ENCODE results near the gene TMEM178A. TPM values are rescaled to one million over a fixed set of nuclear protein-coding genes. Genes with fewer than 3 reads are reported as not detected.
A peak's percentile ranks its signal among the peaks of the same experiment; 100 is the strongest.
"Not testable (repeated sequence)": the region's sequence is repeated elsewhere in the genome, so short reads cannot be mapped to it uniquely, and the experiment has no call there.

The TMEM178A gene
- total RNA-seq = 3.0 TPM
- long read RNA-seq = 0 reads

DNA sequence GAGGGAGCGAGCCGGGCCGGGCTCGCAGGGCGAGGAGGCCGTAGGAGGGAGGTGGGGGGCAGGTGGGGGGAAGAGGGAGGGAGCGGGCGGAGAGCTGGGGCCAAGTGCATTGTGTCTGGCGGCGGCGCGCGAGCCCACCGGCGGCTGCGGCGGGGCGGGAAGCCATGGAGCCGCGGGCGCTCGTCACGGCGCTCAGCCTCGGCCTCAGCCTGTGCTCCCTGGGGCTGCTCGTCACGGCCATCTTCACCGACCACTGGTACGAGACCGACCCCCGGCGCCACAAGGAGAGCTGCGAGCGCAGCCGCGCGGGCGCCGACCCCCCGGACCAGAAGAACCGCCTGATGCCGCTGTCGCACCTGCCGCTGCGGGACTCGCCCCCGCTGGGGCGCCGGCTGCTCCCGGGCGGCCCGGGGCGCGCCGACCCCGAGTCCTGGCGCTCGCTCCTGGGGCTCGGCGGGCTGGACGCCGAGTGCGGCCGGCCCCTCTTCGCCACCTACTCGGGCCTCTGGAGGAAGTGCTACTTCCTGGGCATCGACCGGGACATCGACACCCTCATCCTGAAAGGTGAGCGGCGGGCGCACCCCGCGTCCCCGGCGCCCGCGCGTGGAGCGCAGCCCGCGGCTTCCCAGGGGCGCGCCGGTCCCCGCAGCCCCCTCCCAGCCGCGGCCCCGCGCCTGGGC lies at the start of gene TMEM178A:
TMEM178A (plus strand) TSS at position 107 of the 680 bp plus-strand sequence; CDS start at position 165, 58 bp downstream.
- peak; percentile 44 for ATAC-seq
- intact Hi-C loops (cut with DNase I) = loop anchor here (5.0 kb wide), 1 partner anchor 74 kb away; no protein-coding TSS in a partner anchor
- no peak for DNase-seq (ENCODE audit: missing footprints)

- ATAC-seq = no peak
- intact Hi-C loops (cut with DNase I) = no loop called here
Observed at GRCh38 chr2:39618236-39618635, 47.5 kb upstream of the TMEM178A start.

GRCh38 chr2:39618736-39619135 lies 47.0 kb upstream of the TMEM178A start:
- DNase-seq (ENCODE audit: missing footprints) (no peak), ATAC-seq (no peak)
- intact Hi-C loops (cut with DNase I) = no loop called here

More at GRCh38 chr2:39618236-39618635, 47.5 kb upstream of the TMEM178A start:
- no peak for DNase-seq (ENCODE audit: missing footprints)

- intact Hi-C loops (cut with DNase I) = no loop called here
- ATAC-seq = peak; percentile 31
Observed at GRCh38 chr2:39620067-39620466, 45.6 kb upstream of the TMEM178A start.

GRCh38 chr2:39621596-39621995 lies 44.1 kb upstream of the TMEM178A start:
- no peak for ATAC-seq
- DNase-seq (ENCODE audit: missing footprints) = no peak
- intact Hi-C loops (cut with DNase I) = no loop called here

More at GRCh38 chr2:39620067-39620466, 45.6 kb upstream of the TMEM178A start:
- no peak for DNase-seq (ENCODE audit: missing footprints)

DNA sequence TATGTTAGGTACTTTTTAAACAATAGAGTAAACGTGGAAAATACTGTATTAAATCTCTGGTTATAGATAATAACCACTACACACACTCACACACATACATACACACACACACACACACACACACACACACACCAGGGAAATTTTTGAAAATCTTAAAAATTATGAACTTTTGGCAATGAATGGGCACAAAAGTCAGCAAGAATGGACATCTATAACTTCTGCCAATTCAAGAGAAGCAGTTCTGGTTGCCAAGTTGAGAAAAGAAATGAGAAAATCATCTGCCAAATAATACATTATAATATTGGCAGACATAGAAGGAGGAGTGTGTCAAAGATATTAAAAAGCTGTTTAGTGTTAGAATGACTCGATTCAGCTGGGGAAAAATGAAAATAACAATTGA lies 42.9 kb upstream of the TMEM178A start:
- ATAC-seq (no peak), DNase-seq (ENCODE audit: missing footprints) (no peak)
- intact Hi-C loops (cut with DNase I) = no loop called here

DNA sequence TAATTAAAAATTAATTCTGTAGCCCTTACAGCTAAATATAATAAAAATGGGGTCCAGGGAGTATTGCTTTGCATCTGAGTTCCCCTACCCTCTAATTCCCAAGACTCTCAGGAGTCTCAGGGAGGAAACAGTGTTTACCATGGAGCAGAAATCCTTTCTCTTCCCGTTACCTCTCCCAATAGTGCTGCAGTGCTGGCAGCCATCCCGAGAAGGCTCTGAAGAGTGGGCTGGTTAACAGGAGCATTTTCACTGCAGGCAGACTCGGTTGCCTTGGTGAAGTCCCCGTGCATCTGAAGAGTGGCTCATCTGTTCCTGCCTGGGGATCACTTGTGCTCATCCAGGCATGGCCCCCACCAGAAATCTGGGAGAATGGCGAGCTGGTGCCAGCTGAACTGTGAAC lies 41.8 kb upstream of the TMEM178A start:
- ATAC-seq (no peak), DNase-seq (ENCODE audit: missing footprints) (no peak)
- intact Hi-C loops (cut with DNase I) = no loop called here

DNA sequence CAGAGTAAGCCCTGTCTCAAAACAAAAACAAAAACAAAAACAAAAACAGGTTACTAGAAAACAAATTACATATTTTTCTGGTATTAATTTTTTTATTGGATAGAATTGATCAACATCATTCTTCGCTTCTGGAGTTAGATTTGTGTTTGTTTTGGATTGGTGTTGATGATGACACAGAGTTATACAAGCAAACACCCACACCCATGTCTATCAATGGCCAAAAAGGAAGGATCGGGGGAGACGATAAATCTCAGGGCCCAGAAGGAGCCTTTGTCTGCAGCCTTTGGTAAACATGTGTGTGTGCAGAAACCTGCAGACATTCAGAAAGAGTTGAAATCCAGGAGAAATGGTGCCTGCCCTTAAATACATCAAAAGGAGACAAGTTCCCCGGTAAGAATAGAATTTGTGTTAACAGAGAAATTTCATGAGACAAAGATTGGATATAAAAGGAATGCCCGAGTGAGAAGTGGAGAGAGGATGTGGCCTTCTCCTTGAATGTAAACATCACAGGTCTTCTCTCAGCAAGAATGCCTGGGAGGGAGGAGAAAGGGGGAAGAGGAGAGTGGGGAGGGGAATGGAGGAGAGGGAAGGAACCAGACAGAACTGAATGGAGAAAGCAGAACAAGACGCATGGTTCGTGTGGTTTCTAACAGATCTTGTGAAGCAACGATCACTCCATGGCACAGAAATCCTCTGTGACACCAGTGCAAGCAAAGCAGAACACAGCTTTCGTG lies 40.4 kb upstream of the TMEM178A start:
- DNase-seq (ENCODE audit: missing footprints) = no peak
- intact Hi-C loops (cut with DNase I) = no loop called here
- no peak for ATAC-seq

GRCh38 chr2:39625927-39626270 lies 39.8 kb upstream of the TMEM178A start:
- ATAC-seq (no peak), DNase-seq (ENCODE audit: missing footprints) (no peak)
- intact Hi-C loops (cut with DNase I) = no loop called here

GRCh38 chr2:39628346-39628745 lies 37.4 kb upstream of the TMEM178A start:
- intact Hi-C loops (cut with DNase I); ATAC-seq; DNase-seq (ENCODE audit: missing footprints): not testable (repeated sequence)

- ATAC-seq = no peak
- intact Hi-C loops (cut with DNase I) = no loop called here
- DNase-seq (ENCODE audit: missing footprints) = no peak
Observed at GRCh38 chr2:39629646-39630045, 36.1 kb upstream of the TMEM178A start.

DNA sequence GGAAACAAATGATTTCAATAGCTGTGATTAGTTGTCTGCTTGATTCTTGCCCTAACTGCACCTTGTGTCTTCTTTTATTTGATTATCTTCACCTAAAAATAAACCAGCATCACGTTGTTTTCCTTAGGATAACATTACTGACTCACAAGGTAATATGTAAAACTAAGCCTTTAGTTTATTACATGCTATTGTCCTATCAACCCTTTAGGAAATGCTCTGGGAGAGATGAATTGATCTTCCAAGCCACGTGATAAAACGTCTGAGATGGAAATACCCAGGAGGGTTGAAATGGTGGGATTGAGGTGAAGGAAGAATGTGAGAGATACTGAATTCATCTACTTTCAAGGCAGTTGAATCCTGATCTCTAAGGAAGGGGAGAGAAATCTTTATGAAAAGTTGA lies 34.5 kb upstream of the TMEM178A start:
- DNase-seq (ENCODE audit: missing footprints) (no peak), ATAC-seq (no peak)
- intact Hi-C loops (cut with DNase I) = no loop called here

DNA sequence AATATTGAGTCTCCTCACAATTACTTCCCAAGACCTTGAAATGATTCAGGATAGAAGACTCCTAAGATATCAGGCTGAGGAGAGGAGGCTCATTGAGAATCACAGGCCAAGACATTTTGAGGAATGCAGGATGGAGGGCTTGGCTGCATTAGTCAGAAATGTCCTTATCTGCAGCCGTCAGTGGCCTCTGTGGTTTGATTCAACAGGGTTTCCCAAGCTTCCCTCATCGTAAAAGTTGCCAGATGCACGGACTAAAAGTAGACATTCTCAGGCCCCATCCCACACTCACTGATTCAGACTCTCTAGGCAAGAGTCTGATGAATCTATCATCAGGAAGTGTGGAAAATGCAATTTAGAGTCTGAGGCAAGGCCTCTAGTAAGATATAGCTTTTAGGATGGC lies 34.0 kb upstream of the TMEM178A start:
- intact Hi-C loops (cut with DNase I) = no loop called here
- peak; percentile 76 for ATAC-seq

DNA sequence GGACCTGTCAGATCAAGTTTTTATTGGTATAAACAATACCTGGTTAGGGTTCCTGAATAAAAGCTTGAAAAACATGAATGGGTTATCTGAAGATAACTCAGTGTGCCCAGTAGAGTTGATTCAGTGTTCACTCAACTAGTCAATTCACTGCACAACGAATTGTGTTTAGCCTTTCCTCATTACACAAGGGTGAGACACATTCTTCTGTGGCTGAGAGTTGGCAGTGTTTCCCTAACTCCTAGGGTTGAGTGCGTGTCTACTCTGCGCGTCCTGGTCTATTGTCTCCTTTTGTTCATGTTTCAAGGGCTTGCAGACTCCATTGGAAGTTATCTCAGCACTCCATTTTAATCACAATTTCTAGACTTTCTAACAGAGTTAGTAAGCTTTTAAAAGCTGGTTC lies 32.8 kb upstream of the TMEM178A start:
- DNase-seq (ENCODE audit: missing footprints) = no peak
- no peak for ATAC-seq
- intact Hi-C loops (cut with DNase I) = no loop called here

More for the DNA sequence above, 34.0 kb upstream of the TMEM178A start:
- DNase-seq (ENCODE audit: missing footprints) = no peak

- DNase-seq (ENCODE audit: missing footprints) (no peak), ATAC-seq (no peak)
- intact Hi-C loops (cut with DNase I) = no loop called here
Observed at GRCh38 chr2:39636306-39636705, 29.4 kb upstream of the TMEM178A start.

- intact Hi-C loops (cut with DNase I) = no loop called here
- ATAC-seq (no peak), DNase-seq (ENCODE audit: missing footprints) (no peak)
Observed at GRCh38 chr2:39638581-39638980, 27.1 kb upstream of the TMEM178A start.

- intact Hi-C loops (cut with DNase I) = no loop called here
- ATAC-seq = peak; percentile 88
- DNase-seq (ENCODE audit: missing footprints) = peak; percentile 77
Observed at GRCh38 chr2:39640107-39640506, 25.6 kb upstream of the TMEM178A start.

DNA sequence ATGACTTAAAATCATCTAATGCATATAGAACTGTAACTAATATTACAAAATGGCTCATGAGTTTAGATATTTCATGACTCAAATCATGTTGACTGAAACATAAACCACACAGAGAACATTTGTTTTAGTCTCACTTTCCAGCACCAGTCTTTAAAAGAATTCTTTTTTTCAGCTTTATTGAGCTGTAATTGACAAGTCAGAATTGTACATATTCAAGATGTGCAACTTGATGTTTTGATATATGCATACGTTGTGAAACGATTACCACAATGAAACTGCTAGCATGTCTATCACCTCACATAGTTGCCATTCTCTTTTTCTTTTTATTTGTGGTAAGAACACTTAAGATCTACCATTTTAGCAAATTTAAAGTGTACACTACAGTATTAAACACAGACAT lies 25.0 kb upstream of the TMEM178A start:
- ATAC-seq = no peak
- DNase-seq (ENCODE audit: missing footprints) = no peak
- intact Hi-C loops (cut with DNase I) = no loop called here

GRCh38 chr2:39641635-39642034 lies 24.1 kb upstream of the TMEM178A start:
- DNase-seq (ENCODE audit: missing footprints) (no peak), ATAC-seq (no peak)
- intact Hi-C loops (cut with DNase I) = no loop called here

- intact Hi-C loops (cut with DNase I) = no loop called here
- DNase-seq (ENCODE audit: missing footprints) (no peak), ATAC-seq (peak; percentile 60)
Observed at GRCh38 chr2:39642051-39642718, 23.5 kb upstream of the TMEM178A start.

All from Right ventricle myocardium inferior (tissue), 1 donor.